GM19372 (cell line): ENCODE data around the gene XYLT1.

Experiments used
- ATAC-seq: cut with Tn5 transposase; IDR thresholded peaks from one replicate; pipeline ENCODE4 v1.9.1; 2021; ENCODE audit warnings: mild to moderate bottlenecking, low read depth, moderate library complexity; ENCODE audit not compliant: unreplicated experiment

The XYLT1 gene

GRCh38 chr16:17377360-17378324 lies 93.1 kb downstream of the XYLT1 start:
- ATAC-seq, result peak; percentile 55

GRCh38 chr16:17375461-17376304 lies 95.1 kb downstream of the XYLT1 start:
- ATAC-seq, result no peak

- no peak for ATAC-seq
These were observed 96.0 kb downstream of the XYLT1 start for GRCh38 chr16:17374668-17375255.

GRCh38 chr16:17373533-17373932 lies 97.2 kb downstream of the XYLT1 start:
- no peak for ATAC-seq

GRCh38 chr16:17372386-17372785 lies 98.4 kb downstream of the XYLT1 start:
- ATAC-seq, result no peak

- ATAC-seq, result no peak
These were observed 99.5 kb downstream of the XYLT1 start for GRCh38 chr16:17371299-17371698.

GRCh38 chr16:17370731-17371285 lies 100.0 kb downstream of the XYLT1 start:
- ATAC-seq, result no peak

GRCh38 chr16:17370223-17370707 lies 100.5 kb downstream of the XYLT1 start:
- no peak for ATAC-seq

- peak; percentile 67 for ATAC-seq
These were observed 101.1 kb downstream of the XYLT1 start for GRCh38 chr16:17369421-17370222.

GRCh38 chr16:17368951-17369350 lies 101.8 kb downstream of the XYLT1 start:
- no peak for ATAC-seq

GRCh38 chr16:17368446-17368845 lies 102.3 kb downstream of the XYLT1 start:
- no peak for ATAC-seq

GRCh38 chr16:17367923-17368322 lies 102.8 kb downstream of the XYLT1 start:
- no peak for ATAC-seq

- no peak for ATAC-seq
These were observed 103.7 kb downstream of the XYLT1 start for GRCh38 chr16:17367036-17367435.

GRCh38 chr16:17366299-17366961 lies 104.3 kb downstream of the XYLT1 start:
- no peak for ATAC-seq

- ATAC-seq, result no peak
These were observed 105.0 kb downstream of the XYLT1 start for GRCh38 chr16:17365591-17366298.

GRCh38 chr16:17365211-17365541 lies 105.6 kb downstream of the XYLT1 start:
- ATAC-seq, result no peak

- no peak for ATAC-seq
These were observed 106.2 kb downstream of the XYLT1 start for GRCh38 chr16:17364319-17365210.

GRCh38 chr16:17362946-17363345 lies 107.8 kb downstream of the XYLT1 start:
- ATAC-seq, result no peak
